Measurements from ENCODE around the gene C11orf65.

GRCh38 chr11:108346451-108346850 is 120.9 kb downstream of the C11orf65 start:
- TF ChIP-seq POLR2A (IDR thresholded peaks at IDR 0.05) = no peak
- TF ChIP-seq, protein P1, sequence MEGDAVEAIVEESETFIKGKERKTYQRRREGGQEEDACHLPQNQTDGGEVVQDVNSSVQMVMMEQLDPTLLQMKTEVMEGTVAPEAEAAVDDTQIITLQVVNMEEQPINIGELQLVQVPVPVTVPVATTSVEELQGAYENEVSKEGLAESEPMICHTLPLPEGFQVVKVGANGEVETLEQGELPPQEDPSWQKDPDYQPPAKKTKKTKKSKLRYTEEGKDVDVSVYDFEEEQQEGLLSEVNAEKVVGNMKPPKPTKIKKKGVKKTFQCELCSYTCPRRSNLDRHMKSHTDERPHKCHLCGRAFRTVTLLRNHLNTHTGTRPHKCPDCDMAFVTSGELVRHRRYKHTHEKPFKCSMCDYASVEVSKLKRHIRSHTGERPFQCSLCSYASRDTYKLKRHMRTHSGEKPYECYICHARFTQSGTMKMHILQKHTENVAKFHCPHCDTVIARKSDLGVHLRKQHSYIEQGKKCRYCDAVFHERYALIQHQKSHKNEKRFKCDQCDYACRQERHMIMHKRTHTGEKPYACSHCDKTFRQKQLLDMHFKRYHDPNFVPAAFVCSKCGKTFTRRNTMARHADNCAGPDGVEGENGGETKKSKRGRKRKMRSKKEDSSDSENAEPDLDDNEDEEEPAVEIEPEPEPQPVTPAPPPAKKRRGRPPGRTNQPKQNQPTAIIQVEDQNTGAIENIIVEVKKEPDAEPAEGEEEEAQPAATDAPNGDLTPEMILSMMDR (IDR thresholded peaks at IDR 0.05) = no peak

Measured in ovary (tissue), 3 donors.